Cardiac fibroblast (primary cell): Measurements from ENCODE around the gene HOXD13.

Experiments used
- DNase-seq, 2 donors: peaks; one replicate each; pipeline versions ENCODE4 v3.0.0 to v3.0.0-alpha.2; 2010; ENCODE audit warnings: low read depth in 2 of 2
- H3K4me3 ChIP-seq, 2 donors: replicated peaks in 1 of 2; 1 replicate in 1 of 2; 2 replicates in 1 of 2; pipeline ENCODE4 v1.5.1; 2011; ENCODE audit warnings: low read depth in 2 of 2, low read length in 2 of 2, mild to moderate bottlenecking in 2 of 2, moderate library complexity in 1 of 2
- CTCF ChIP-seq: IDR thresholded peaks from one replicate; pipeline ENCODE4 v1.5.1; 2011; ENCODE audit warnings: low read depth, mild to moderate bottlenecking, low read length, inconsistent platforms

The HOXD13 gene

GRCh38 chr2:176122683-176123410 lies 30.3 kb downstream of the HOXD13 start, which contains the start of gene HOXD9:
TSS of gene HOXD9 (plus strand) at chr2:176122719. CDS start at chr2:176122769, 50 bp downstream.
- H3K4me3 ChIP-seq = peak within 1 kb of the TSS in 1 of 2 donors; percentile 2
- no peak for TF ChIP-seq CTCF
- no peak for DNase-seq

- DNase-seq = no peak
- no peak for TF ChIP-seq CTCF
- H3K4me3 ChIP-seq = no peak overlapping the region
Observed at GRCh38 chr2:176123411-176124109, 31.0 kb downstream of the HOXD13 start.

GRCh38 chr2:176124110-176124946 lies 31.8 kb downstream of the HOXD13 start:
- H3K4me3 ChIP-seq = no peak overlapping the region
- no peak for DNase-seq
- no peak for TF ChIP-seq CTCF

- TF ChIP-seq CTCF = no peak
- no peak overlapping the region for H3K4me3 ChIP-seq
- DNase-seq = no peak
Observed at GRCh38 chr2:176124947-176125771, 32.6 kb downstream of the HOXD13 start.

- no peak for DNase-seq
- no peak overlapping the region for H3K4me3 ChIP-seq
- TF ChIP-seq CTCF = no peak
Observed at GRCh38 chr2:176125772-176126054, 33.2 kb downstream of the HOXD13 start.
